Stimulated activated CD4-positive, alpha-beta T cell treated with anti-CD3 and anti-CD28 coated beads, TNF-alpha, amount 100 ng/mL, for 1 hour (primary cell): Measurements from ENCODE around the gene PDE2A.

Experiments used
- DNase-seq, 3 donors: peaks; one replicate each; pipeline ENCODE4 v3.0.0-alpha.2; 2020; ENCODE audit warnings: low read depth in 3 of 3, low spot score in 1 of 3

The PDE2A gene

GRCh38 chr11:72673943-72674828 is at the start of gene PDE2A:
PDE2A (minus strand) TSS chr11:72674422; CDS start chr11:72674207, 215 bp downstream.
- DNase-seq = no peak

- no peak for DNase-seq
Measured at GRCh38 chr11:72723508-72723907, 49.3 kb upstream of the PDE2A start.

DNA sequence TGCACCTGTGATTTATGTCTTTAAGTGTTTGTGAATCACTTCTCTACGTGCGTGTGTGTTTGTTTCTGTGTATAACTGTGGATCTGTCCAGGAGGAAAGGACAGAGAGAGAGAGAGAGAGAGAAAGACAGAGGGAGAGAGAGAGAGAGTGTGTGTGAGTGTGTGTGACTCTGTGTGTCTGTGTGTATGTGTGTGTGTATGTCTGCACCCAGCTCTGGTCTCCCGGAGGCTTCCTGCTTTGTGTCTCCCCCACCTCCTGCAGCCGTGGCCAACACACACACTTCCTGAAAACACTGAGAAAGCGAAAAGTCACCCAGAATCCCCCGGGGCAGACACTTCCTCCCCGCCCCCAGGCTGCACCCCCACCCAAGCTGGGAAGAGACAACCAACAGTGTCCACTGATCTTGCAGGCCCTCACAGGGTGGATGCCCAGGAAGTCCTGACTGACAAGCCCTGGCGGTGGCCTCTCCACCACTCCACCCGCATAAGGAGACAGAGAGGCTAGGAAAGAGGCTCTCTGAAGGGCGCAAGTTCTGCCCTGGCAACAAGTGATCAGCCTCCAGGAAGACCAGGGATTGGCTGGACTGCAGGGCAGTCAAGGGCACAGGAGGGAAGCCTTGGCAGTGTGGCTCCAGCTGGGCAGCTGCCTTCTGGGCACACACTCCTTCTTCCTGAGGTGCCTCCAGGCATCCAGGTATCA is 48.0 kb upstream of the PDE2A start:
- DNase-seq = peak; percentile 55 to 71 (median 65)

- DNase-seq = peak in 1 of 3 donors; percentile 8
Measured at GRCh38 chr11:72721689-72722049, 47.4 kb upstream of the PDE2A start.

- no peak for DNase-seq
Measured at GRCh38 chr11:72721276-72721675, 47.1 kb upstream of the PDE2A start.

GRCh38 chr11:72720784-72721183 is 46.6 kb upstream of the PDE2A start:
- DNase-seq = no peak

- DNase-seq = no peak
Measured at GRCh38 chr11:72720047-72720446, 45.8 kb upstream of the PDE2A start.

DNA sequence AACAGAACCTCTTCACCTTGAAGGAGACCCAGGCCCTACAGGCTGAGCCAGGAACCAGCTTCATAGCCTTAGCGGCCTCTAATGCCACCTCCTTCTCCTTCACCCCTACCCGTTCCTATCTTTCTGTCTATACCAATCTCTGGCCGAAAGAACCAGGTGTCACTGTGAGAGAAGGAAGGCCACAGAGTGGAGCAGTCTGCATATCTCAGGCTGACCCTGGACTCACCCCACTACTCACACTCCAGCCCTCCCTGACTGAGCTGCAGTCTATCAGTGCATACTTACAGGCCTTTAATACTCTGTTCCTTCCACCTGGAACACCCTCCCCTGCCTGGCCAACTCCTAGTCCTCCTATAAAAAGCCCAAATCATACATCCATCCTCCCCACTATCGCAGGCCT is 45.3 kb upstream of the PDE2A start:
- no peak for DNase-seq

DNA sequence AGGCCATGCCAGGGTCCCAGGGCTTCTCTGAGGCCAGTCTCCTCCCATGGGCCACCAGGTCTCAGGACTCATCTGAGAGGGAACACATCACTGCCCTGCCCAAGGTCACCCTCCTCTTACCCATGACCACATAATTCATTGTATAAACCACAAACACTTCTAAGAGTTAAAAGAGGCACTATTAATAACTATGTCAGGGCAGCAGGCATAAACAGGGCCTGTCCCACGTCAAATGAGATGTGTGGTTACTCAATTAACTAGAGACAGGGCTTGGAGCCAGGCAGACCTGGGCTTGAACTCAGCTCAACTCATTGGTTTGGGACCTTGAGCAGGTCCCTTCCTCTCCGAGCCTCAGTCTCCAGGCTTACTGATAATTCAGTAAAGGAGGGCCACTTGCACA is 44.9 kb upstream of the PDE2A start:
- DNase-seq = no peak

GRCh38 chr11:72718101-72718501 is 43.9 kb upstream of the PDE2A start:
- DNase-seq = no peak

DNA sequence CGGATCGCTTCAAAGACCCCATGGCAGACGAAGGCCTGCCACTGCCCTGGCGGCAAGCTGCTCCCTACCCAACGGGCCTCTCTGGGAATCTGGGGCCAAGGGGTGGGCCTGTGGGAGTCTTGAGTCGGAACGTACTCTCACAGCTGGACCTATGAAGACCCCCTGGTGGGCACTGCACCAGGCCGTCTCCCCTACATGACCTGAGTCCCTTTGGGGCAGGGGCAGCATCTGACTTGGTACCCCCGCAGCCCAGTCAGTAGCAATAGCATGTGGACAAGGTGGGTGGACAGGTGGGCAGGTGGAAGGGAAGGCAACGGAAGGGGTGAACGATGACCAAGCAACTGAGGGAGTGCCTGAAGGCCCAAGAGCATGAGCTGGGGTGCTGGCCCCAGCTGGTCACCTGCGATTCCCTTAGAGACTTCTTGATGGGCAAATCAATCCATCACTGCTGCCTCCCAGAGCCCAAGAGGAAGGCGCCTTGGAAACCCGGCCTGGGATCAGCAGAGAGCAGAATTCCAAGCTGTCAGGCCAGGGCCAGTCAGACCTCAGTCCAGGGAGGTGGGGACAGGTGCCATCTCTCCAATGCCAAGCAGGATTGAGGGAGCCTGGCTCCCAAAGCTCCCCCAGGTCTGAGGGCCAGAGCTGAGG is 42.7 kb upstream of the PDE2A start:
- DNase-seq = no peak

DNA sequence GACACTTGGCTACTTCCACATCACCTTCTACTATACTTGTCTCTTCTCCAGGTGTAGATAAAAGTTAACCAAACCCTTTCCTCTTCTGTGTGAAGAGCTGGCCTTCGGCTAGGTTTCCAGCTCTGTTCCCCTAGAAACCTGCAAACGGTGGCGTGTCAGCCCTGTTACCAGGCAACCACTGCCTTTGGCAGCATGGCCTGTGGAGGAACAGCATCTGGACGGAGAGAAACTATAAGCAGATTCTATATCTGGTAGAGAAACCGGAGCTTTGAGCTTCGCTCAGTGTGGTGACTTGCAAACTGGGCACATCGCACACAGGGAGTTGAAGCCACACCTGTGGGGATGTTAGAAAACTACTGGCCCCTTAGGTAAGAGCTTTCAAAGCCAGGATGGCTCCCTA is 42.1 kb upstream of the PDE2A start:
- DNase-seq = no peak

GRCh38 chr11:72712841-72713240 is 38.6 kb upstream of the PDE2A start:
- DNase-seq = no peak

- DNase-seq = no peak
Measured at GRCh38 chr11:72712168-72712751, 38.0 kb upstream of the PDE2A start.

DNA sequence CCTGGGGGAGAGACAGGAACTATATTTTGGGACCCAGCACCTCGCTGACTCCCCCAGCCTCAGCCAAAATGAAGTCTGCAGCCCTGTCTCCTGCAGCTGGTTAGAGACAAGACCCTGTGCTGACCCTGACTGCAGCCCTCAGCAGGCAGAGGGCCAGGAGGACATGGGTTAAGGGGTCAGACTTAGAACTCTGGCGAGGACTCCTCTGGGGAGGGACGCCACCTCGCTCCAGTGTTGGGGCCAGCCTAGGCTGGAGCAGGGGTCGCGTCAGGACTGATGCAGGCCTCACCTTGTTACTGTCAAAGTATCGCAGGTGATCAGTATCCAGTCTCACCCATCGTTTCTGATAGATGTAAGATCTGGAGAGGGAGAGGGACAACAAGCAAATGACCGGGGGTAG is 36.9 kb upstream of the PDE2A start:
- no peak for DNase-seq

DNA sequence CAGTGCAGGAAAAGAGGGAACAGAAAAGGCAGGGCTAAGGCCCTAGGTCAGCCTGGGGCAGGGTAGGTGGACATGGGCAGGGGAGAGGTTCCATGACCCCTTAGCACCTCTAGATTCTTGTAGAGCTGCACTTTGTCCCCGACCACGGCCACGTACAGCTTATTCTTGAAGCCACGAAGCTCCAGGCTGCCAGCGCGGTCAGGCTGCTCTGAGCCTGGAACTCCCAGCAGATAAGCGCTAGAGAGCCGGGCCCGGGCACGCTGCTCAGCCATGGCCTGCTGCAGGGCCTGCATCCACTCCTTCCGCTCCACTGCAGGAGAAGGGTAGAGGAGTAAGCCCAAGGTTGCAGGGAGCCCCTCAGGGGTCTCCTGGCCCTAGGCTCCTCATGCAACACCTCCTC is 36.1 kb upstream of the PDE2A start:
- DNase-seq = no peak

DNA sequence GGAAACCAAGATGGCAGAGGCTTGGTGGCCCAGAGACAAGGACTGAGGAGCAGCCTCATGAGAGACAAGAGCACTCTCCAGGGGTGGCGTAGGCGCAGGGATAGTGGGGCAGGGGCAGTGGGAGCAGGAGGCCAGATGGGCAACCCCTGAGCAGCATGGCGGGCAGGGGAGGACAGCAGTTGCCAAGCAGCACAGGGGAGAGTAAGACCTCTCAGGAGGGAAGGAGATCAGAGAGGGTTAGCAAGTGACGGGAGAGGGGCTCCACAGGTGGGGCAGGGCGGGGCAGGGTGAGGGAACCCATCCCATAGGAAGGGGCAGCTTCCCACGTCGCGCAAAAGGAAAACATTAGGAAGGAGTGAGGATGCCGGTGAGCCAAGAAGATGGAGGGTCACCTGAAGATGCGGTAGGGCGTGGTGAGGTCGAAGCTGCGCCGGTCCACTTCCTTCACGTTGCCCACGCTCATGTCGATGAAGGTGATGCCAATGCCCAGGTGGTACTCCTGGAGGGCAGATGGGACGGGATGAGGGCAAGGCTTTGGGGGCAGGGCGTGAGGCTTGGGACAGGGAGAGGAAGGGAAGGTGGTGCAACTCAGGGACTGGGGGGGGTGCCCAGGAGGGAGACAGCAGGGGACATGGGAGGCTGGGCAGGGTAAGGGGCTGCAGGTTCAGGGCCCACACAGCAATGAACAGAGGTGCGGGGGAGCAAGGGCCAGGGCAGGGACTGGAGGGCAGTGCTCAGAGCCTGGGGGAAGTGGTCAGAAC is 35.4 kb upstream of the PDE2A start:
- no peak for DNase-seq

GRCh38 chr11:72707032-72707431 is 32.8 kb upstream of the PDE2A start:
- no peak for DNase-seq

DNA sequence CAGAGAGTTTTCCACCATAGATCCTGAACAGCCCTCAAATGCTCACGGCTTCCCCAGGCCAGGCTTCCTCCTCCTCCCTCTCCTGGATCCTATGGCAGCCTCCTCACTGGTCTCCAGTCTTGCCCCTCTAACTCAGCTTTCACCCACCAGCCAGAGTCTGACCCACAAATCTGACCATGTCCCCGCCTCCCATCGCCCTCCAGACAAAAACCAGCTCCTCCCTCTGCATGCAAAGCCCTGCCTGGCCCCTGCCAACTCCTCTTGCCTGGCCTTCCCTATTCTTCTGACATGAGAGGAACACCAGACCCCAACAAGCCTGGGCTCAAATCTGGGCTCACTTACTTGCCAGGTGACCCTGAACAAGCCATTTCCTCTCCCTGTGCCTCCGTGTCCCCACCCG is 32.4 kb upstream of the PDE2A start:
- no peak for DNase-seq

DNA sequence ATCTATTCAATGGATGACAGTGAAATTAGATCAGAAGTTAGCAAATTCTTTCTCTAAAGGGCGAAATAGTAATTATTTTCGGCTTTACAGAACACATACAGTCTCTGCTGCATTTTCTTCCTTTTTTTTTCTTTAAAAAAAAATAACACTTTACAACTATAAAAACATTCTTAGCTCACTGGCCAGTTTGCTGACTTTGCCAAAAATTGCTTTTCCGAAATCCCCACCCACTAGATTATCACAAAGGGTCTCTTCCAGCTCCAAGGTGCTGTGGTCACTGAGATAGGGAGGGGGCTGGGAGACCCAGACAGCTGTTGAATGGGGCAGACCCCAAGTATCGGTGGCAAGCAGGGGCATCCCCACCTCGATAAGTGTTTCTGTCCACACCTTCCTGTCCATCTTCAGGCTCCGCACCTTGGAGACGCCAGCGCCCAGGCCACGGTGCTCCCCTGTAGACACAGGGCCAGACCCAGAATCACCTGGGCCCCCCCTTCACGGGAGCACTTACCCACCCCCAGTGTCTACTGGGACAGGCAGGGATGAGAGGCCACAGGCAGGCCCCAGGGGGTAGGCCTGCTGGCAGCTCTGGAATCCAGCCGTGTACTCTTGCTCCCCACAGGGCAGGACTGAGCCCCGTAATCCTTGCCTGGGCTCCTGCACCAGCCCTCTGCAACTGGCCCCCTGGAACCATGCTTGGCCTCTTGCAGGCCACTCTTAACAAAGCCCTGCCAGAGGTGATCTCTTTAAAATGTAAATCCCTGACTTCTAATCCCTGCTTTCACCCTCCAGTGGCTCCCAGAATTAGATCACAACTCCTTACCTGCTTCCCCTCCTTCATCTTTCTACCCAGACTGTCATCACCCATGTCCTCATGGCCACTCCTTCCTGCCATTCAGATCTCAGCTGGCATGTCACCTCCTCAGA is 31.5 kb upstream of the PDE2A start:
- no peak for DNase-seq
